Left hindlimb (tissue), 1 donor: ENCODE results near the gene LDAF1.
"Not testable (repeated sequence)": the region's sequence is repeated elsewhere in the genome, so short reads cannot be mapped to it uniquely, and the experiment has no call there.

Source experiments
- DNase-seq: peaks from one replicate; pipeline ENCODE4 v3.0.0-alpha.2; 2018

Gene LDAF1

GRCh38 chr16:21163576-21163975, 5.1 kb downstream of the LDAF1 start:
- DNase-seq, result no peak

- DNase-seq, result no peak
Observed at GRCh38 chr16:21164521-21165168, 6.2 kb downstream of the LDAF1 start.

DNA sequence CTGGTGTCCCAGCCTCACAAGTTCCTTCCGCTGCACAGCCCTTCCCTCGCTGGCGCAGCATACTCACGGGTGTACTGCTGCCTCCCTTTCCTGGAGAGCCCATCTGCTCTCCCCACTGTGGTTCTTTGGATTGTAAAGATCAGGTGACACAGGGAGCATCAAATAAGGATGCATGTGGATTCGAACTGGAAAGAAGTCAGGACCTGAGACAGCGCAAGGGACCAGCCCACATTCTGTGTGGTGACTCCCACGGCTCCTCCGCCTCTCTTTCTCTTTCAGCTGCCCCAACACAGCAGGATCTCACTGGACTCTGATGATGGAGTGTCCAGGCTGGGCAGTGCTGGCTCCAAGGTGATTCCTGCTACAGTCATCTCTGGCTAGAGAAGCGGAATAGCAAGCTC, 8.1 kb downstream of the LDAF1 start:
- DNase-seq, result no peak

GRCh38 chr16:21167360-21167759, 8.9 kb downstream of the LDAF1 start:
- DNase-seq, result no peak

GRCh38 chr16:21167929-21168602, 9.6 kb downstream of the LDAF1 start:
- DNase-seq, result no peak

DNA sequence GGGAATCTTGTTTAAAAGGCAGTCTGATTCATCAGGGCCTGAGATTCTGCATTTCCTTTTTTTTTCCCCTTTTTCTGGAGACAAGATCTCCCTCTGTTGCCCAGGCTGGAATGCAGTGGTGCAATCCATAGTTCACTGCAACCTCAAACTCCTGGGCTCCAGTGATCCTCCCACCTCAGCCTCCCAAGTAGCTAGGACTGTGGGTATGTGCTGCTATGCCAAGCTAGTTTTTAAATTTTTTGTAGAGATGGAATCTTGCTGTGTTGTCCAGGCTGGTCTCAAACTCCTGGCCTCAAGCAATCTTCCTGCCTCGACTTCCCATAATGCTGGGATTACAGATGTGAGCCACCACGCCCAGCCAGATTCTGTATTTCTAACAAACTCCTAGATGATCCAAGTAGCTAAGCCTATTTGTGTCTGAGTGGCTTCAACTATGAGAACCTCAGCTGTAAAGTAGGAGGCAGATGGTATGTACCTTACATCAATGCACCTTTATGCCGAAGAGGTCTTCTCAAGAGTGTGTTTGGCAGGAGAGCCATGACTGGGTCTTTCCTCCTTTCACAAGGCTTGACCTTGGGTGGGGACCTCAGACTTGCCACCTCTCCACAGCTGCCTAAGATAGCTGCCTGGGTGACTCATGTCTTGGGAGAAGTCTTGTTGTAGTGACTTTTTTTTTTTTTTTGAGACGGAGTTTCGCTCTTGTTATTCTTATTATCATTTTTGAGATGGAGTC, 10.9 kb downstream of the LDAF1 start:
- DNase-seq, result no peak

DNA sequence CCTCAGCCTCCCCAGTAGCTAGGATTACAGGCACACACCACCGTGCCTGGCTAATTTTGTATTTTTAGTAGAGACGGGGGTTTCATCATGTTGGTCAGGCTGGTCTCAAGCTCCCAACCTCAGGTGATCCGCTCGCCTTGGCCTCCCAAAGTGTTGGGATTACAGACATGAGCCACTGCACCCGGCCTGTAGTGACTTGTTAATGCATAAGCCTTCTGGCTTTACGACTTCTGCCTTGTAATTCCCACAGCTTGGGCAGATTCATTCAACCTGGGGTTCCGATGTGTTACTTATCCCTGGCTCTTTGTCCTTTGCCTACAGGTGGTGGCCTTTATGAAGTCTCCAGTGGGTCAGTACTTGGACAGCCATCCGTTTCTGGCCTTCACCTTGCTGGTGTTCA, 11.6 kb downstream of the LDAF1 start:
- not testable (repeated sequence) for DNase-seq

GRCh38 chr16:21172650-21173049, 14.2 kb downstream of the LDAF1 start:
- no peak for DNase-seq

- no peak for DNase-seq
Observed at GRCh38 chr16:21175397-21175796, 16.9 kb downstream of the LDAF1 start.

- DNase-seq, result no peak
Observed at GRCh38 chr16:21179126-21179982, 20.9 kb downstream of the LDAF1 start.

GRCh38 chr16:21179983-21180365, 21.5 kb downstream of the LDAF1 start:
- no peak for DNase-seq

- no peak for DNase-seq
Observed at GRCh38 chr16:21183995-21184394, 25.5 kb downstream of the LDAF1 start.

- DNase-seq, result no peak
Observed at GRCh38 chr16:21184834-21185233, 26.4 kb downstream of the LDAF1 start.

DNA sequence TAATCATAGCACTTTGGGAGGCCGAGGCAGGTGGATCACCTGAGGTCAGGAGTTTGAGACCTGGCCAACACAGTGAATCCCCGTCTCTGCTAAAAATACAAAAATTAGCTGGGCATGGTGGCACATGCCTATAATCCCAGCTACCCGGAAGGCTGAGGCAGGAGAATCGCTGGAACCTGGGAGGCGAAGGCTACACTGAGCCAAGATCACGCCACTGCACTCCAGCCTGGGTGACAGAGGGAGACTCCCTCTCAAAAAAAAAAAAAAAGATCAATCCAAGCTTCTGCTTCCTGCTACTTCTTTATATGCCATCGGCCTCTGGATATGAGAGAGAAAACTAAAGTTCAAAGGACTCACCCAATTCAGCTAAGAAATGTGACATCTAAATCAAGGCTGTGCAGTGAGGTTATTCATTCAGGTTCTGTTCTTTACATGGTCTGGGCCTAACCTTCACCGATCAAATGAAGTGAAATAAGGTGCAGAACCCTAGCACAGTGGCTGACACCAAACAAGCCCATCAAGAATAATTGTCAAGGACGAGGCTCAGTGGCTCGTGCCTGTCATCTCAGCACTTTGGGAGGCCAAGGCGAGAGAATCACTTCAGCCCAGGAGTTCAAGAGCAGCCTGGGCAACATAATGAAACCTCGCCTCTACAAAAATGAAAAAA, 27.3 kb downstream of the LDAF1 start:
- no peak for DNase-seq

- DNase-seq, result no peak
Observed at GRCh38 chr16:21186326-21186691, 27.8 kb downstream of the LDAF1 start.

DNA sequence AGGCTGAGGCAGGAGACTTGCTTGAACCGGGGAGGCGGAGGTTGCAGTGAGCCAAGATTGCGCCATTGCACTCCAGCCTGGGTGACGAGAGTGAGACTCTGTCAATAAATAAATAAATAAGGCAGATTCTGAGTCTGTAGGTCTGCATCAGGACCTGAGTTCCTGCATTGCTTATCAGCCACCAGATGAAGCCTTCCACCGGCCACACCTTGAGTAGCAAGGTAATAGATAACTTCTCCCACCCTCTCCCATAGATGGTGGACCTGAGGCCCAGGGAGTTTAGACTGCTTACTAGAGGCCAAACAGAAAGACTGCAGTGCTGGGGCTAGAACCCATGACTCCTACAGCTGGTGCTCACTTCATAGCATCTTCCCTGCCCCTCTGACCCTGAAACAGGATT, 30.8 kb downstream of the LDAF1 start:
- no peak for DNase-seq

GRCh38 chr16:21190013-21190412, 31.5 kb downstream of the LDAF1 start:
- no peak for DNase-seq

DNA sequence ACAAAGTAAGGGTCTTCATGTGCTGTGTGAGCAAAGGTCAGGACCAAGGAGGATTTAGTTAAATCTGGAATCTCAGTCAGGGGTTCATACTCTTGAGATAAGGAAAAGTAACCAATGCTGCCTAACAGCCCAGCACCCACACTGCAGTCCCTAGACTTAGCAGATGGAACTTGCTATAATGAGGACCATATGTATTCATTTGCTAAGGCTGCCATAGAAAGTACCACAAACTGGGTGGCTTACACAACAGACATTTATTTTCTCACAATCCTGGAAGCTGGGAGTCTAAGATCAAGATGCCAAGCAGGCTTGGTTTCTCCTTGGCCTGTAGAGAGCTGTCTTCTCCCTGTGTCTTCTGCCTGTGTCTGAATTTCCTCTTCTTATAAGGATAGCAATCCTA, 32.1 kb downstream of the LDAF1 start:
- no peak for DNase-seq

DNA sequence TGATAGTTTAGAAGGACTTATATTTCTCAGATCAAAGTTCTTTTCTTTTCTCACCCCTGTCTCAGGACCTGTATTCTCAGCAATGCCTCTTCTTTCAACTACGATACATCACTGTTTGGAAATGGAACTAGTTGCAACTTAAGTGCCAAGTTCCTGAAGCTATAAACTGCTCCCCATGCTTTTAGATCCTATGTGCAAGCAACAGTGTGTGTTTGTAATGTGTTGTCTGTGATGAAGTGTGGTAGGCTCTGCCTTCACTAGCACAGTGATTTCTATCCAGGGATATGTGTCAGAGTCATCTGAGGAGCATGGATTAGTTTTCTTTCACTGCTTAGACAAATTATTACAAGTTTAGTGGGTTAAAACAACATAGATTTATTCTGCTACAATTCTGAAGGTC, 34.5 kb downstream of the LDAF1 start:
- no peak for DNase-seq

DNA sequence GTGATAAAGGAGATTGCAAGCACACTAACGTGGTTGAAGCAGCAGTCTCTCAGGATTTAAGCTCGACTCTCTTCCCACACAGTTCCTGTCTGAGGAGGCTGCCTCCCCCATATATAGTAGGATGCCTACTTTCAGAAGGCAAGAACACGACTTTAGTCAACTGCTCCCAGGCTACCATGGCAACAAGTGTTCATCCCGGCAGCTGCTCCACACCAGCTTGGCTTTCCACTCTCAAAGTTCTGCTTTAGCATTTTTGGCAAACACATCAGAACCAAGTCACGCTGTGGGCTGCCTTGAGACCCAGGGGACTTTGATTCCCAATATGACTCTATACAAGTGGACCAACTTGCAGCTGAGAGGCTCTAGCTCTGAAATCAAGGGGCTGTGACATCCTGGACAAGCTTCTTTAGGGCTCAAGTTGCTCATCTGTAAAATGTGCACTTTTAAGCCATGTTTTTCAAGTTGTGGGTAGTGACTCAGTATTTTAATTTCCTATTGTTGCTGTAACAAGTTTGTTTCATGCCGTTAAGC, 36.4 kb downstream of the LDAF1 start:
- DNase-seq, result no peak

DNA sequence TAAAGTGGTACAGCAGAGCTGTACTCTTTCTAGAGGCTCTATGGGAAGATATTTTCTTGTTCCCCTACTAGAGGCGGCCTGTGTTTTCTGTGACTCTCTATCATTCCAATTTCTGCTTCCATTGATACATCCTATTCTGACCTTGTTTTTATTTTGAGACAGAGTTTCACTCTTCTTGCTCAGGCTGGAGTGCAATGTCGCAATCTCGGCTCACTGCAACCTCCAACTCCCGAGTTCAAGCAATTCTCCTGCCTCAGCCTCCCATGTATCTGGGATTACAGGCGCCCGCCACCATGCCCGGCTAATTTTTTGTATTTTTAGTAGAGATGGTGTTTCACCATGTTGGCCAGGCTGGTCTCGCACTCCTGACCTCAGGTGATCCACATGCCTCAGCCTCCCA, 36.9 kb downstream of the LDAF1 start:
- DNase-seq, result not testable (repeated sequence)

DNA sequence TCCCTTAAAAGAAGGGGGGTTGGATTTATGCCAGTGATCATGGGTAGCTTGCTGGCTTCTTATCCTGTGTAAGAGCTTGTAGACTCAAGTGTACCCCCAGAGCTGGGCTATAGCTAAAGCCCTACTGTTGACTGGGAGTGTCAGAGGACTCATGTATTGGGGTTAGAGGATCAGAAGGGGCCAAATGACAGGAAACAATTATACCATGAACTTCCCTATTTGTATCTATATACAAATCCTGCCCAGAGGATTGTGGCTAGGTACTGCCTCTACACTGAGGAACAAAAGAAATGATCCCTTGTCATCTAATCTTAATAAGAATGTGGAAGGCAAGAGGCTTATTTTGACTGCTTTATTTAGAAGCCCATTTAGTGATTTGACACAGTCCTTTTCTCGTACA, 38.6 kb downstream of the LDAF1 start:
- no peak for DNase-seq

DNA sequence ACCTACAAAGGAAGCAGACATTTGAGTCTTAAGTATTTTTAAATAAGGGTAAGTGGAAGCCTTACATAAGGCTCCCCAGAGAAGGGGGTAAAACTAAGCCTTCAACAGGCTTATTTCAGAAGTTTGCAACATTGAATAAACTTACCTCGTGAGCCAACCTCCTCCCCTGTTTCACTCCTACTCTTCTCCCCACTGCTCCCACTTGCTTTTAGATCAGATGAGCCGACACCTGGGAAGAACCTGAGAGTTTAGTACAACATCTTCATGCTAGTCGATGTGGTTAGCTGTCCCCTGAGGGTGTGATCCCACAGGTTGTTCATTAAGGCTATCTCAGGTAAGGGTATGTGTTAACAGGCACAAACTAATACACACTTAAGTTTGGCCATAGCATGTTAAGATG, 39.1 kb downstream of the LDAF1 start:
- DNase-seq, result no peak
